OCI-LY3 (cell line): ENCODE results near the gene GTPBP10.

Source experiments
- H2AFZ ChIP-seq: fragments of 200-600, 300-600 bp; shearing (Covaris generic); 2 replicates; pipeline ENCODE4 v1.6.0; 2014; ENCODE audit warnings: antibody characterized with exemption, low read depth, low read length
- H3K27ac ChIP-seq: fragments of 200-600, 300-600 bp; sonication (generic); 2 replicates; pipeline ENCODE4 v1.5.1; 2014; ENCODE audit warnings: mild to moderate bottlenecking, low read length, moderate library complexity, mixed read lengths
- H3K27me3 ChIP-seq: fragments of 200-600, 300-600 bp; sonication (generic); 2 replicates; pipeline ENCODE4 v1.6.1; 2014; ENCODE audit warnings: low read depth, low read length, mixed read lengths
- H3K36me3 ChIP-seq: fragments of 200-600, 300-600 bp; sonication (generic); replicated peaks from 2 replicates; pipeline ENCODE3; 2014; ENCODE audit warnings: low read depth, low read length, mixed read lengths
- H3K4me1 ChIP-seq: fragments of 300-600, 200-600 bp; sonication (generic); 2 replicates; pipeline ENCODE4 v1.6.1; 2014; ENCODE audit warnings: low read length, mixed read lengths
- H3K4me2 ChIP-seq: fragments of 200-600, 300-600 bp; sonication (generic); 2 replicates; pipeline ENCODE4 v1.6.1; 2014; ENCODE audit warnings: low read length, mixed read lengths
- H3K4me3 ChIP-seq: fragments of 300-600, 200-600 bp; sonication (generic); 2 replicates; pipeline ENCODE4 v1.5.1; 2014; ENCODE audit warnings: antibody characterized with exemption, mild to moderate bottlenecking, low read length, moderate library complexity
- H3K79me2 ChIP-seq: fragments of 300-600, 200-600 bp; shearing (Covaris generic); 2 replicates; pipeline ENCODE4 v1.6.1; 2014; ENCODE audit warnings: mild to moderate bottlenecking, low read length, mixed read lengths
- H3K9ac ChIP-seq: fragments of 300-600, 200-600 bp; shearing (Covaris generic); 2 replicates; pipeline ENCODE4 v1.6.0; 2014; ENCODE audit warnings: mild to moderate bottlenecking, low read length, moderate library complexity
- H3K9me3 ChIP-seq: fragments of 200-600, 300-600 bp; shearing (Covaris generic); 2 replicates; pipeline ENCODE4 v1.6.1; 2014; ENCODE audit warnings: low read length, mixed read lengths; ENCODE audit not compliant: insufficient read depth
- H4K20me1 ChIP-seq: fragments of 200-600, 300-600 bp; sonication (generic); 2 replicates; pipeline ENCODE4 v1.6.1; 2016; ENCODE audit warnings: low read length, mixed read lengths; ENCODE audit not compliant: insufficient read depth
- CTCF ChIP-seq: fragments of 200-600, 300-600 bp; sonication (generic); IDR thresholded peaks from 2 replicates; pipeline ENCODE4 v1.5.1; 2014; ENCODE audit warnings: antibody characterized with exemption, low read length, low read depth
- EZH2phosphoT487 ChIP-seq: fragments of 200-600 bp; shearing (Covaris generic); IDR thresholded peaks from 2 replicates; pipeline ENCODE4 v1.6.1; 2018; ENCODE audit warnings: antibody characterized with exemption, mixed run types, low read depth

GTPBP10 gene

GRCh38 chr7:90320418-90320800 lies 26.1 kb upstream of the GTPBP10 start:
- no peaks in the 10 kb centered on the region for H3K4me1 ChIP-seq
- H3K27me3 ChIP-seq = 0 out of 2 replicates have a peak, but pooled peaks cover 3% of the 10 kb centered on the region
- H3K4me2 ChIP-seq = no peak overlapping the region
- no peak overlapping the region for H3K9ac ChIP-seq
- no peaks in the 10 kb centered on the region for H3K36me3 ChIP-seq
- TF ChIP-seq CTCF (no peak), EZH2phosphoT487 (no peak)
- H3K9me3 ChIP-seq = no peaks in the 10 kb centered on the region
- H2AFZ ChIP-seq = no peak overlapping the region
- H3K27ac ChIP-seq = no peak overlapping the region
- H3K79me2 ChIP-seq = no peaks in the 10 kb centered on the region
- no peak overlapping the region for H3K4me3 ChIP-seq
- H4K20me1 ChIP-seq = no peaks in the 10 kb centered on the region

DNA sequence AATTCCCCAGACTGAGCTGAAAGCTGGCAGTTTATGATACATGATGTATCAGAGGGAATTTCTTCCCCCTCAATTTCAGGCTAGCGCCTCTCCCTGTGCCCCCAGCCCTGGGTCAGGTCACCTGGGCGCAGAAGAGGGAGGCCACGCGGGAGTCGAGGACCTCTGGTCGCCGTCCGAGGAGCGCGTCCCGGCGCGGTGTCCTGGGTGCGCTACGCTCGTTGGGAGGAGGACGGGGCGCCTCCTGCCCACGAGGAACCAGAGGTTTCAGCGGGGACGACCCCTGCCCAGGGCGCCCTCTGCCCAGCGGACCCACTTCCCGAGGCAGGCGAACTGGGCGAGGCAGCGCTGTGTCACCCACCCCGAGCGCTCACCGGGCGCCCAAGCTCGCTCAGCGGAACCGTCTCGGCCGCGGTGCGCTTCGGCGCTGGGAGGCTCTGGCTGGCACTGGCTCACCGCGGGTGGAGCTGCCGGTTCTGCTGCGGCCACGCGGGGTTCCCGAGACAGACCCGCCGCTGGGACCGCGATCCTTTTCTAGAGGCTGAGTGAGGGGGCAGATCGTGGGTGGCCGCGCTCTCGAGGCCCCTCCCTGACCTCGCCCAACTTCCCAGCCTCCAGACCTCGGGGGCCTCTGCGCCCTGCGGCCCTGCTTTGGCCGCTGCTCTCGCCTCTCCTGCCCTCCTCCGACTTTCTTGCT lies 25.6 kb upstream of the GTPBP10 start, which contains the start of gene FAM237B:
Gene FAM237B, minus strand, starts transcription at position 504 of the 694 bp plus-strand sequence. CDS start 1,556 bp downstream, outside the sequence.
- no peaks in the 10 kb centered on the region for H3K4me1 ChIP-seq
- no peaks in the 10 kb centered on the region for H3K36me3 ChIP-seq
- no peak within 1 kb of the TSS for H3K4me3 ChIP-seq
- no peak within 1 kb of the TSS for H3K27ac ChIP-seq
- no peak within 1 kb of the TSS for H3K4me2 ChIP-seq
- TF ChIP-seq CTCF (no peak), EZH2phosphoT487 (no peak)
- no peak within 1 kb of the TSS for H3K9ac ChIP-seq
- no peaks in the 10 kb centered on the region for H3K9me3 ChIP-seq
- no peaks in the 10 kb centered on the region for H3K79me2 ChIP-seq
- no peaks in the 10 kb centered on the region for H4K20me1 ChIP-seq
- H3K27me3 ChIP-seq = 0 out of 2 replicates have a peak, but pooled peaks cover 3% of the 10 kb centered on the region
- no peak within 1 kb of the TSS for H2AFZ ChIP-seq

- no peaks in the 10 kb centered on the region for H3K79me2 ChIP-seq
- no peaks in the 10 kb centered on the region for H4K20me1 ChIP-seq
- H3K4me1 ChIP-seq = no peaks in the 10 kb centered on the region
- no peaks in the 10 kb centered on the region for H3K9me3 ChIP-seq
- H3K9ac ChIP-seq = no peak overlapping the region
- no peak overlapping the region for H3K27ac ChIP-seq
- H3K4me2 ChIP-seq = no peak overlapping the region
- H2AFZ ChIP-seq = no peak overlapping the region
- no peaks in the 10 kb centered on the region for H3K36me3 ChIP-seq
- TF ChIP-seq CTCF (no peak), EZH2phosphoT487 (no peak)
- H3K27me3 ChIP-seq = 0 out of 2 replicates have a peak, but pooled peaks cover 3% of the 10 kb centered on the region
- no peak overlapping the region for H3K4me3 ChIP-seq
Observed at GRCh38 chr7:90322837-90323236, 23.7 kb upstream of the GTPBP10 start.

GRCh38 chr7:90326500-90326899 lies 20.0 kb upstream of the GTPBP10 start:
- no peak overlapping the region for H3K27ac ChIP-seq
- H3K4me3 ChIP-seq = no peak overlapping the region
- no peak overlapping the region for H2AFZ ChIP-seq
- H3K27me3 ChIP-seq = 0 out of 2 replicates have a peak, but pooled peaks cover 3% of the 10 kb centered on the region
- no peaks in the 10 kb centered on the region for H3K9me3 ChIP-seq
- no peaks in the 10 kb centered on the region for H3K79me2 ChIP-seq
- H3K9ac ChIP-seq = no peak overlapping the region
- TF ChIP-seq EZH2phosphoT487 = no peak
- no peak for TF ChIP-seq CTCF
- no peaks in the 10 kb centered on the region for H3K36me3 ChIP-seq
- no peak overlapping the region for H3K4me2 ChIP-seq
- no peaks in the 10 kb centered on the region for H4K20me1 ChIP-seq
- no peaks in the 10 kb centered on the region for H3K4me1 ChIP-seq
